ENCODE data around the gene KIF26B. TPM values are rescaled to one million over a fixed set of nuclear protein-coding genes. Genes with fewer than 3 reads are reported as not detected.
"Not testable (repeated sequence)": the region's sequence is repeated elsewhere in the genome, so short reads cannot be mapped to it uniquely, and the experiment has no call there.

The KIF26B gene
- total RNA-seq, 8 experiments from 2014 or later, result 0.25 to 21.5 (median 10.2) TPM

- in situ Hi-C loops (cut with MboI; ENCODE audit: low pct_unique_long_range_greater_than_20kb in 2 of 9, low sequenced_read_pairs in 9 of 9, unreplicated experiment in 9 of 9), result no loop called here
- no peak overlapping the region for H3K4me3 ChIP-seq
- peak in 2 of 8 experiments; percentile 9 to 19 for ATAC-seq (replicated peaks in 6 of 8)
- H3K4me1 ChIP-seq (replicated peaks in 1 of 2), result peaks cover 23 to 25% of the 10 kb centered on the region in 2 donors
- peak overlapping the region in 1 of 2 donors; percentile 13 for H3K27ac ChIP-seq
- WGBS, 10 experiments, result 74 to 92% (median 77%) methylated on average over 2 to 15 of the region's 18 CpGs; no CpG with 5 or more reads in 4 of the 10 experiments
Measured at GRCh38 chr1:245671966-245672767, 517.4 kb downstream of the KIF26B start.

- Histone ChIP-seq H3K4me1 (replicated peaks in 1 of 2) (peaks cover 23 to 25% of the 10 kb centered on the region in 2 donors), H3K27ac (peak overlapping the region; percentile 33 to 51)
- 73 to 96% (median 91%) methylated on average over 1 to 19 of the region's 41 CpGs; no CpG with 5 or more reads in 2 of the 10 experiments for WGBS, 10 experiments
- H3K4me3 ChIP-seq; ATAC-seq (replicated peaks in 6 of 8); in situ Hi-C loops (cut with MboI; ENCODE audit: low pct_unique_long_range_greater_than_20kb in 2 of 9, low sequenced_read_pairs in 9 of 9, unreplicated experiment in 9 of 9): not testable (repeated sequence)
Measured at GRCh38 chr1:245672836-245673656, 518.3 kb downstream of the KIF26B start.

- in situ Hi-C loops (cut with MboI; ENCODE audit: low pct_unique_long_range_greater_than_20kb in 2 of 9, low sequenced_read_pairs in 9 of 9, unreplicated experiment in 9 of 9), result no loop called here
- Histone ChIP-seq H3K4me3 (no peak overlapping the region), H3K4me1 (replicated peaks in 1 of 2) (peaks cover 25 to 27% of the 10 kb centered on the region in 2 donors), H3K27ac (no peak overlapping the region)
- WGBS, 10 experiments, result 0 to 64% (median 18%) methylated on average over 1 to 2 of the region's 2 CpGs
- ATAC-seq (replicated peaks in 6 of 8), result peak in 5 of 8 experiments; percentile 92 to 94 (median 93)
Measured at GRCh38 chr1:245673881-245674414, 519.2 kb downstream of the KIF26B start.

- Histone ChIP-seq H3K4me3 (no peak overlapping the region), H3K4me1 (replicated peaks in 1 of 2) (peaks cover 26 to 39% of the 10 kb centered on the region in 2 donors), H3K27ac (no peak overlapping the region)
- WGBS, 10 experiments, result 17 to 100% (median 90%) methylated on average over 1 to 8 of the region's 9 CpGs; no CpG with 5 or more reads in 1 of the 10 experiments
- no peak for ATAC-seq (replicated peaks in 6 of 8)
- in situ Hi-C loops (cut with MboI; ENCODE audit: low pct_unique_long_range_greater_than_20kb in 2 of 9, low sequenced_read_pairs in 9 of 9, unreplicated experiment in 9 of 9), result no loop called here
Measured at GRCh38 chr1:245677461-245678240, 522.9 kb downstream of the KIF26B start.

- WGBS, 10 experiments, result 76 to 100% (median 90%) methylated on average over 1 to 5 of the region's 5 CpGs; no CpG with 5 or more reads in 2 of the 10 experiments
- ATAC-seq (replicated peaks in 6 of 8), result peak in 1 of 8 experiments; percentile 57
- Histone ChIP-seq H3K4me1 (replicated peaks in 1 of 2) (peaks cover 31 to 44% of the 10 kb centered on the region in 2 donors), H3K27ac (peak overlapping the region in 1 of 2 donors; percentile 19), H3K4me3 (no peak overlapping the region)
- in situ Hi-C loops (cut with MboI; ENCODE audit: low pct_unique_long_range_greater_than_20kb in 2 of 9, low sequenced_read_pairs in 9 of 9, unreplicated experiment in 9 of 9), result no loop called here
Measured at GRCh38 chr1:245678860-245679411, 524.2 kb downstream of the KIF26B start.

- H3K4me1 ChIP-seq (replicated peaks in 1 of 2), result peaks cover 25 to 38% of the 10 kb centered on the region in 2 donors
- peak overlapping the region in 1 of 2 donors; percentile 35 for H3K27ac ChIP-seq
- H3K4me3 ChIP-seq, result no peak overlapping the region
- in situ Hi-C loops (cut with MboI; ENCODE audit: low pct_unique_long_range_greater_than_20kb in 2 of 9, low sequenced_read_pairs in 9 of 9, unreplicated experiment in 9 of 9), result no loop called here
- WGBS, 10 experiments, result 68 to 88% (median 78%) methylated on average over 4 to 16 of the region's 24 CpGs; no CpG with 5 or more reads in 2 of the 10 experiments
- peak in 5 of 8 experiments; percentile 52 to 74 (median 69) for ATAC-seq (replicated peaks in 6 of 8)
Measured at GRCh38 chr1:245679821-245680780, 525.3 kb downstream of the KIF26B start.

GRCh38 chr1:245682638-245683628 lies 528.1 kb downstream of the KIF26B start:
- Histone ChIP-seq H3K27ac (peak overlapping the region; percentile 0 to 53), H3K4me3 (no peak overlapping the region), H3K4me1 (replicated peaks in 1 of 2) (peaks cover 25 to 38% of the 10 kb centered on the region in 2 donors)
- 24 to 92% (median 75%) methylated on average over 2 to 10 of the region's 21 CpGs; no CpG with 5 or more reads in 2 of the 10 experiments for WGBS, 10 experiments
- in situ Hi-C loops (cut with MboI; ENCODE audit: low pct_unique_long_range_greater_than_20kb in 2 of 9, low sequenced_read_pairs in 9 of 9, unreplicated experiment in 9 of 9), result no loop called here
- peak in 5 of 8 experiments; percentile 51 to 62 (median 54) for ATAC-seq (replicated peaks in 6 of 8)

- ATAC-seq (replicated peaks in 6 of 8), result peak in 5 of 8 experiments; percentile 27 to 51 (median 40)
- WGBS, 10 experiments, result 7 to 84% (median 67%) methylated on average over 3 to 9 of the region's 9 CpGs; no CpG with 5 or more reads in 3 of the 10 experiments
- Histone ChIP-seq H3K4me3 (no peak overlapping the region), H3K4me1 (replicated peaks in 1 of 2) (peaks cover 25 to 37% of the 10 kb centered on the region in 2 donors), H3K27ac (peak overlapping the region; percentile 0 to 53)
- in situ Hi-C loops (cut with MboI; ENCODE audit: low pct_unique_long_range_greater_than_20kb in 2 of 9, low sequenced_read_pairs in 9 of 9, unreplicated experiment in 9 of 9), result no loop called here
Measured at GRCh38 chr1:245683676-245684075, 528.9 kb downstream of the KIF26B start.

- H3K4me3 ChIP-seq, result no peak overlapping the region
- peaks cover 25 to 33% of the 10 kb centered on the region in 2 donors for H3K4me1 ChIP-seq (replicated peaks in 1 of 2)
- 0 to 100% (median 90%) methylated on average over 1 to 17 of the region's 19 CpGs; no CpG with 5 or more reads in 2 of the 10 experiments for WGBS, 10 experiments
- ATAC-seq (replicated peaks in 6 of 8), result no peak
- H3K27ac ChIP-seq, result no peak overlapping the region
- in situ Hi-C loops (cut with MboI; ENCODE audit: low pct_unique_long_range_greater_than_20kb in 2 of 9, low sequenced_read_pairs in 9 of 9, unreplicated experiment in 9 of 9), result no loop called here
Measured at GRCh38 chr1:245684166-245684565, 529.4 kb downstream of the KIF26B start.

GRCh38 chr1:245684571-245684970 lies 529.8 kb downstream of the KIF26B start:
- WGBS, 10 experiments, result 52 to 100% (median 85%) methylated on average over 1 to 7 of the region's 7 CpGs; no CpG with 5 or more reads in 4 of the 10 experiments
- H3K27ac ChIP-seq, result no peak overlapping the region
- no peak overlapping the region for H3K4me3 ChIP-seq
- in situ Hi-C loops (cut with MboI; ENCODE audit: low pct_unique_long_range_greater_than_20kb in 2 of 9, low sequenced_read_pairs in 9 of 9, unreplicated experiment in 9 of 9), result no loop called here
- peaks cover 26 to 31% of the 10 kb centered on the region in 2 donors for H3K4me1 ChIP-seq (replicated peaks in 1 of 2)
- no peak for ATAC-seq (replicated peaks in 6 of 8)

Data from motor neuron (in vitro differentiated cells).